HUES48 (cell line): ENCODE results near the gene QRFP.
"Not testable (repeated sequence)": the region's sequence is repeated elsewhere in the genome, so short reads cannot be mapped to it uniquely, and the experiment has no call there.

Source experiments
- H3K27ac ChIP-seq: one replicate; pipeline ENCODE4 v1.7.0; 2013; ENCODE audit warnings: low read depth, low read length, inconsistent platforms
- H3K27me3 ChIP-seq: 2 replicates; pipeline ENCODE4 v1.6.1; 2013; ENCODE audit warnings: mild to moderate bottlenecking, low read length; ENCODE audit not compliant: control insufficient read depth, insufficient read depth
- H3K36me3 ChIP-seq: 2 replicates; pipeline ENCODE4 v1.6.1; 2013; ENCODE audit warnings: low read length; ENCODE audit not compliant: control insufficient read depth, insufficient read depth
- H3K4me1 ChIP-seq: 2 replicates; pipeline ENCODE4 v1.6.1; 2013; ENCODE audit warnings: mild to moderate bottlenecking, low read length; ENCODE audit not compliant: control insufficient read depth, insufficient read depth
- H3K4me3 ChIP-seq: 2 replicates; pipeline ENCODE4 v1.5.1; 2013; ENCODE audit warnings: mild to moderate bottlenecking, low read depth, low read length
- H3K9ac ChIP-seq: 2 replicates; pipeline ENCODE4 v1.6.1; 2013; ENCODE audit warnings: mild to moderate bottlenecking, low read depth, low read length, moderate library complexity
- H3K9me3 ChIP-seq: 2 replicates; pipeline ENCODE4 v1.6.1; 2013; ENCODE audit warnings: low read length; ENCODE audit not compliant: control insufficient read depth, insufficient read depth

QRFP gene

GRCh38 chr9:130848514-130848913 lies 48.1 kb downstream of the QRFP start:
- not testable (repeated sequence) for H3K36me3 ChIP-seq, H3K27me3 ChIP-seq, H3K9ac ChIP-seq, H3K9me3 ChIP-seq, H3K4me3 ChIP-seq
- H3K4me1 ChIP-seq: peaks cover 33% of the 10 kb centered on the region
- peak overlapping the region; percentile 93 for H3K27ac ChIP-seq

- Histone ChIP-seq H3K4me3 (no peak overlapping the region), H3K27ac (peak overlapping the region; percentile 93), H3K9ac (peak overlapping the region; percentile 9; the same call in 1 of the 2 replicates), H3K4me1 (peaks cover 36% of the 10 kb centered on the region), H3K27me3 (no peaks in the 10 kb centered on the region), H3K9me3 (no peaks in the 10 kb centered on the region), H3K36me3 (no peaks in the 10 kb centered on the region; the same call in 1 of the 2 replicates)
Measured at GRCh38 chr9:130847306-130848217, 49.0 kb downstream of the QRFP start.

- H3K9ac ChIP-seq: peak overlapping the region; percentile 9; the same call in 1 of the 2 replicates
Measured at GRCh38 chr9:130846487-130847305, 49.9 kb downstream of the QRFP start.

GRCh38 chr9:130845901-130846481 lies 50.6 kb downstream of the QRFP start:
- Histone ChIP-seq H3K9me3 (no peaks in the 10 kb centered on the region), H3K27me3 (no peaks in the 10 kb centered on the region), H3K9ac (no peak overlapping the region), H3K4me3 (no peak overlapping the region), H3K27ac (peak overlapping the region; percentile 93), H3K36me3 (no peaks in the 10 kb centered on the region; the same call in 1 of the 2 replicates), H3K4me1 (peaks cover 43% of the 10 kb centered on the region)

More at GRCh38 chr9:130846487-130847305, 49.9 kb downstream of the QRFP start:
- peaks cover 43% of the 10 kb centered on the region for H3K4me1 ChIP-seq
- H3K4me3 ChIP-seq: no peak overlapping the region
- peak overlapping the region; percentile 93 for H3K27ac ChIP-seq
- H3K27me3 ChIP-seq: no peaks in the 10 kb centered on the region
- H3K9me3 ChIP-seq: no peaks in the 10 kb centered on the region
- no peaks in the 10 kb centered on the region; the same call in 1 of the 2 replicates for H3K36me3 ChIP-seq

- Histone ChIP-seq H3K4me1 (peaks cover 43% of the 10 kb centered on the region), H3K4me3 (no peak overlapping the region), H3K27ac (no peak overlapping the region)
Measured at GRCh38 chr9:130845254-130845653, 51.4 kb downstream of the QRFP start.

GRCh38 chr9:130844044-130844451 lies 52.6 kb downstream of the QRFP start:
- Histone ChIP-seq H3K4me1 (peaks cover 55% of the 10 kb centered on the region), H3K27ac (no peak overlapping the region), H3K27me3 (no peaks in the 10 kb centered on the region), H3K9me3 (no peaks in the 10 kb centered on the region), H3K4me3 (no peak overlapping the region), H3K36me3 (no peaks in the 10 kb centered on the region; the same call in 1 of the 2 replicates), H3K9ac (no peak overlapping the region)

More at GRCh38 chr9:130845254-130845653, 51.4 kb downstream of the QRFP start:
- no peaks in the 10 kb centered on the region; the same call in 1 of the 2 replicates for H3K36me3 ChIP-seq
- H3K9me3 ChIP-seq: no peaks in the 10 kb centered on the region
- no peaks in the 10 kb centered on the region for H3K27me3 ChIP-seq
- H3K9ac ChIP-seq: no peak overlapping the region

GRCh38 chr9:130843049-130843908 lies 53.3 kb downstream of the QRFP start:
- Histone ChIP-seq H3K4me1 (peaks cover 58% of the 10 kb centered on the region), H3K36me3 (no peaks in the 10 kb centered on the region; the same call in 1 of the 2 replicates), H3K9ac (no peak overlapping the region), H3K4me3 (no peak overlapping the region), H3K27me3 (no peaks in the 10 kb centered on the region), H3K27ac (no peak overlapping the region), H3K9me3 (no peaks in the 10 kb centered on the region)
